GM20431 (cell line): ENCODE measurements around the gene CAPRIN1.

ENCODE experiments used
- in situ Hi-C: fragments of 300-500 bp; cut with MseI, MboI; formaldehyde crosslinking; loops from one replicate; pipeline ENCODE4 v1.15.0; 2020; ENCODE audit warnings: low sequenced_read_pairs; ENCODE audit not compliant: unreplicated experiment

CAPRIN1 gene

GRCh38 chr11:34051349-34052035, at the start of gene CAPRIN1:
Gene CAPRIN1, plus strand, starts transcription at chr11:34051731. Its CDS starts 690 bp downstream, at chr11:34052421.
- in situ Hi-C loops = no loop called here

- in situ Hi-C loops = no loop called here
Observed at GRCh38 chr11:34002420-34002819, 49.1 kb upstream of the CAPRIN1 start.

- in situ Hi-C loops = no loop called here
Observed at GRCh38 chr11:34004236-34004635, 47.3 kb upstream of the CAPRIN1 start.

GRCh38 chr11:34006876-34007275, 44.7 kb upstream of the CAPRIN1 start:
- in situ Hi-C loops = no loop called here

GRCh38 chr11:34012734-34013133, 38.8 kb upstream of the CAPRIN1 start:
- in situ Hi-C loops = no loop called here

GRCh38 chr11:34013898-34014571, 37.5 kb upstream of the CAPRIN1 start:
- in situ Hi-C loops = no loop called here

- in situ Hi-C loops = no loop called here
Observed at GRCh38 chr11:34021977-34022735, 29.4 kb upstream of the CAPRIN1 start.

GRCh38 chr11:34026432-34026831, 25.1 kb upstream of the CAPRIN1 start:
- in situ Hi-C loops = no loop called here

GRCh38 chr11:34027516-34028408, 23.8 kb upstream of the CAPRIN1 start:
- in situ Hi-C loops = no loop called here

GRCh38 chr11:34028425-34028824, 23.1 kb upstream of the CAPRIN1 start:
- in situ Hi-C loops = no loop called here

- in situ Hi-C loops = no loop called here
Observed at GRCh38 chr11:34029176-34029575, 22.4 kb upstream of the CAPRIN1 start.

- in situ Hi-C loops = no loop called here
Observed at GRCh38 chr11:34030382-34030781, 21.1 kb upstream of the CAPRIN1 start.

- in situ Hi-C loops = no loop called here
Observed at GRCh38 chr11:34033399-34033798, 18.1 kb upstream of the CAPRIN1 start.

- in situ Hi-C loops = no loop called here
Observed at GRCh38 chr11:34034053-34034452, 17.5 kb upstream of the CAPRIN1 start.

GRCh38 chr11:34036456-34036855, 15.1 kb upstream of the CAPRIN1 start:
- in situ Hi-C loops = no loop called here

- in situ Hi-C loops = no loop called here
Observed at GRCh38 chr11:34037016-34037415, 14.5 kb upstream of the CAPRIN1 start.

GRCh38 chr11:34040571-34040970, 11.0 kb upstream of the CAPRIN1 start:
- in situ Hi-C loops = no loop called here

- in situ Hi-C loops = no loop called here
Observed at GRCh38 chr11:34044664-34045485, 6.7 kb upstream of the CAPRIN1 start.

GRCh38 chr11:34049028-34049427, 2.5 kb upstream of the CAPRIN1 start:
- in situ Hi-C loops = no loop called here
